Keratinocyte (primary cell): ENCODE measurements around the gene ENGASE.

Experiments used
- EZH2 ChIP-seq: IDR thresholded peaks from one replicate; pipeline ENCODE4 v1.6.1; 2012; ENCODE audit warnings: inconsistent platforms, mild to moderate bottlenecking, low read length, moderate library complexity
- TF ChIP-seq, protein P1 (sequence below), 3 experiments: IDR thresholded peaks in 1 of 3; conservative IDR thresholded peaks in 1 of 3; optimal IDR thresholded peaks in 1 of 3; 2 replicates in 2 of 3; 3 replicates in 1 of 3; pipeline versions ENCODE3 to v1.5.1; 2011; ENCODE audit warnings: low read length in 3 of 3, mild to moderate bottlenecking in 3 of 3, moderate library complexity in 2 of 3, control low read depth in 1 of 3, inconsistent platforms in 1 of 3; ENCODE audit not compliant: insufficient read depth in 2 of 3; ENCODE audit errors: extremely low read depth in 1 of 3

DNA sequence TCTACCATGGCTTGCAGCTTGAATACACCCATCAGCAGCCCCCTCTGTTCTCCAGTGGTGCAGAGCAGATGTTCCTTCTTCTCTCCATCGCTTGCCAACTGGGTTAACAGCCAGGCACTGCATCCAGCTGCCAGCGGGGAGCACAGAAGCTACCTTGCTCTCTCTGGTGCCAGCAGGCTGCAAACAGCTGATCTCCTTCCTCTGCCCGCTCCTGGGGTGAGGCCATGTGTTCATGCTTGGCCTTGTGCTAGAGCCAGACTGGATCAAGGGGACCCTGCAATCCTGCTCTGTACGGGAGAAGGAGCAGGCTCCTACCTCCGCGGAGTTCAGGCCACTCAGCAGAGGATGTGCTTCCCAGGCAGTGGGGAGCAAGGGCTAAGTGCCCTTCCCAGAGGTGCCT lies 24.1 kb upstream of the ENGASE start:
- TF ChIP-seq, protein P1, sequence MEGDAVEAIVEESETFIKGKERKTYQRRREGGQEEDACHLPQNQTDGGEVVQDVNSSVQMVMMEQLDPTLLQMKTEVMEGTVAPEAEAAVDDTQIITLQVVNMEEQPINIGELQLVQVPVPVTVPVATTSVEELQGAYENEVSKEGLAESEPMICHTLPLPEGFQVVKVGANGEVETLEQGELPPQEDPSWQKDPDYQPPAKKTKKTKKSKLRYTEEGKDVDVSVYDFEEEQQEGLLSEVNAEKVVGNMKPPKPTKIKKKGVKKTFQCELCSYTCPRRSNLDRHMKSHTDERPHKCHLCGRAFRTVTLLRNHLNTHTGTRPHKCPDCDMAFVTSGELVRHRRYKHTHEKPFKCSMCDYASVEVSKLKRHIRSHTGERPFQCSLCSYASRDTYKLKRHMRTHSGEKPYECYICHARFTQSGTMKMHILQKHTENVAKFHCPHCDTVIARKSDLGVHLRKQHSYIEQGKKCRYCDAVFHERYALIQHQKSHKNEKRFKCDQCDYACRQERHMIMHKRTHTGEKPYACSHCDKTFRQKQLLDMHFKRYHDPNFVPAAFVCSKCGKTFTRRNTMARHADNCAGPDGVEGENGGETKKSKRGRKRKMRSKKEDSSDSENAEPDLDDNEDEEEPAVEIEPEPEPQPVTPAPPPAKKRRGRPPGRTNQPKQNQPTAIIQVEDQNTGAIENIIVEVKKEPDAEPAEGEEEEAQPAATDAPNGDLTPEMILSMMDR (optimal IDR thresholded peaks at IDR 0.05 in 1 of 3, IDR thresholded peaks at IDR 0.05 in 1 of 3, conservative IDR thresholded peaks at IDR 0.05 in 1 of 3; ENCODE audit: extremely low read depth in 1 of 3, insufficient read depth in 2 of 3, low read length in 3 of 3): no peak
- no peak for TF ChIP-seq EZH2
